GM12875 (cell line): Measurements from ENCODE around the gene DMGDH.

ENCODE experiments used
- H3K4me3 ChIP-seq: one replicate; pipeline ENCODE4 v1.5.1; 2011; ENCODE audit warnings: low read depth, low read length, control low read depth
- TF ChIP-seq, protein P1 (sequence below): IDR thresholded peaks from 2 replicates; pipeline ENCODE4 v1.5.1; 2011; ENCODE audit warnings: low read depth, mild to moderate bottlenecking, control low read depth, inconsistent platforms, low read length, moderate library complexity, borderline replicate concordance; ENCODE audit not compliant: insufficient read depth

DMGDH gene

DNA sequence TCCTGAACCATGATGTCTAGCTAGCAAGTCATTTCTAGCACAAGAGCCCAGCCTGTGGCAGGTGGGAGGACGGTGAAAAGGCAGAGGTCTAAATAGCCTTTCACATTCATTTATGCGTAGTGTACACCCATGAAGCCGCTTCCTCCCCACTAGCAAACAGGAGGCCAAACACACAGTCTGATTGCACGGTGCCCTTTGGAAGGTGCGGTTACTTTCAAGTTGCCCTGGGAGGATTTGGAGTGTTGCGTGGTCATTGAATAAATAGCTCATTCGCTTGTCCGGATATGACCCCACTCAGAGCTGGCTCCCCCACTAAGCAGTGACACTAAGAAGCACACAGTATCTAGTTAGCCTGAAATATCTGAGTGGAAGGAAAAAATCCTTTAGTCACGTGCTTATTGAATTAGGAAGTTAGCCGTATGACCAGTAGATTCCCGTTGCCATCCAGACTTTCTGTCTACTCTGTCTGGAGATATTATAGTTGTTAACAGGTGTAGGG is 83.7 kb downstream of the DMGDH start:
- H3K4me3 ChIP-seq = peak overlapping the region; percentile 97
- TF ChIP-seq, protein P1, sequence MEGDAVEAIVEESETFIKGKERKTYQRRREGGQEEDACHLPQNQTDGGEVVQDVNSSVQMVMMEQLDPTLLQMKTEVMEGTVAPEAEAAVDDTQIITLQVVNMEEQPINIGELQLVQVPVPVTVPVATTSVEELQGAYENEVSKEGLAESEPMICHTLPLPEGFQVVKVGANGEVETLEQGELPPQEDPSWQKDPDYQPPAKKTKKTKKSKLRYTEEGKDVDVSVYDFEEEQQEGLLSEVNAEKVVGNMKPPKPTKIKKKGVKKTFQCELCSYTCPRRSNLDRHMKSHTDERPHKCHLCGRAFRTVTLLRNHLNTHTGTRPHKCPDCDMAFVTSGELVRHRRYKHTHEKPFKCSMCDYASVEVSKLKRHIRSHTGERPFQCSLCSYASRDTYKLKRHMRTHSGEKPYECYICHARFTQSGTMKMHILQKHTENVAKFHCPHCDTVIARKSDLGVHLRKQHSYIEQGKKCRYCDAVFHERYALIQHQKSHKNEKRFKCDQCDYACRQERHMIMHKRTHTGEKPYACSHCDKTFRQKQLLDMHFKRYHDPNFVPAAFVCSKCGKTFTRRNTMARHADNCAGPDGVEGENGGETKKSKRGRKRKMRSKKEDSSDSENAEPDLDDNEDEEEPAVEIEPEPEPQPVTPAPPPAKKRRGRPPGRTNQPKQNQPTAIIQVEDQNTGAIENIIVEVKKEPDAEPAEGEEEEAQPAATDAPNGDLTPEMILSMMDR = no peak

DNA sequence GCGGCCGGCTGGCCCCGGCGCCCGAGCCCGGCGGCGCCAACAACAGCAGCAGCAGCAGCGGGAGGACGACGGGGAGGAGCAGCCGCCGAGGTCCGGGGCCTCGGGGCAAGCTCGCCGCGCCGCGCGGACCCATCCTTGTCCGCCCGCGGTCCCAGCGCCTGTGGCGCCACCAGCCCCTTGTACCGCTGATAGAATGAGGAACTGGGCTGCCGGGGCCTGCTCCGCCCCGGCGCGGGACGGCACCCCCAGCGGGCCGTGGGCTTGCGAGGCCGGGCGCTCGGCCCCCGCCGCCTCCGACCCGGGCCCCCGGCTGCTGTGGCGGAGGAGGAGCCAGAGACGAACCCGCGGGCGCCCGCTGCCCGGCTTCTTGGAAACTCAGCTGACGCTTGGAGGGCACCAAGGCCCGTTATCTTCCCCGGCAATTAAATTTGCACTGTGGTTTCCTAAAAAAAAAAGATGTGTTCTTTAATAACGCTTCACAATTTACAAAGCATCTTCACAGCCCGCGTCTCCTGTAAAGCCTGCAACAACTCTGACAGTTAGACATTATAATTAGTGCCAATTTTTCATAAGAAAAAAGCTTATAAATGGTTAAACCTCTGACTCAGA is 84.3 kb downstream of the DMGDH start, which contains the start of gene ARSB:
ARSB (minus strand) TSS at position 195 of the 609 bp plus-strand sequence; CDS start at position 133, 62 bp downstream.
- H3K4me3 ChIP-seq = peak within 1 kb of the TSS; percentile 97
- TF ChIP-seq, protein P1 = no peak

DNA sequence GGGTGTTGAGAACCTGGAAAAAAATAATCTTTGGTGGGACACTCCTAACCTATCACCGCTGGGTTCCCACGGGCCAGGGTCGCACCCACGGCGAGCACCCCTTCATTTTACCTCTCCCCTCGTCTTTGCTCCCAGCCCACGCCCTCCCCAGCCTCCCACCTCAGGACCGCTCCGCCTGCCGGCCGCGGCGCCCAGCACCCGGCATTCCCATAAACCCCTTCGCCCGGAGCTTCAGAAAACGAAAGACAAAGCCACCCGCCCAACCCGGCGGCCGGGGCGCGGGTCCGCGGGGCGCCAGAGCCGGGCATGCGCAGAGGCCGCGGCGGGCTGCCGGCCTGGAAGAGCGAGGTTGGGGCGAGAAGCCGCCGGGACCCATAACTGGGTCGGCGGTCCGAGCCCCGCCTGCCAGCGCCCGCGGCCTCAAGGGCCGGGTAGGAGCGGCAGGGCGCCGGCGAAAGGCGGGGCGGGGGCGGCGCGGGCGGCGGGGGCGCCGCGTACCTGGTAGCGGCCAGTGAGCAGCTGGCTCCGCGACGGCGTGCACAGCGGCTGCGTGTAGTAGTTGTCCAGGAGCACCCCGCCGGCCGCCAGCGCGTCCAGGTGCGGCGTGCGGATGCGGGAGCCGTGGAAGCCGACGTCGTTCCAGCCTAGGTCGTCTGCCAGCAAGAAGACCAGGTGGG is 84.9 kb downstream of the DMGDH start:
- TF ChIP-seq, protein P1 = 0 out of 2 replicates have a peak, but pooled peaks have one; percentile 26

DNA sequence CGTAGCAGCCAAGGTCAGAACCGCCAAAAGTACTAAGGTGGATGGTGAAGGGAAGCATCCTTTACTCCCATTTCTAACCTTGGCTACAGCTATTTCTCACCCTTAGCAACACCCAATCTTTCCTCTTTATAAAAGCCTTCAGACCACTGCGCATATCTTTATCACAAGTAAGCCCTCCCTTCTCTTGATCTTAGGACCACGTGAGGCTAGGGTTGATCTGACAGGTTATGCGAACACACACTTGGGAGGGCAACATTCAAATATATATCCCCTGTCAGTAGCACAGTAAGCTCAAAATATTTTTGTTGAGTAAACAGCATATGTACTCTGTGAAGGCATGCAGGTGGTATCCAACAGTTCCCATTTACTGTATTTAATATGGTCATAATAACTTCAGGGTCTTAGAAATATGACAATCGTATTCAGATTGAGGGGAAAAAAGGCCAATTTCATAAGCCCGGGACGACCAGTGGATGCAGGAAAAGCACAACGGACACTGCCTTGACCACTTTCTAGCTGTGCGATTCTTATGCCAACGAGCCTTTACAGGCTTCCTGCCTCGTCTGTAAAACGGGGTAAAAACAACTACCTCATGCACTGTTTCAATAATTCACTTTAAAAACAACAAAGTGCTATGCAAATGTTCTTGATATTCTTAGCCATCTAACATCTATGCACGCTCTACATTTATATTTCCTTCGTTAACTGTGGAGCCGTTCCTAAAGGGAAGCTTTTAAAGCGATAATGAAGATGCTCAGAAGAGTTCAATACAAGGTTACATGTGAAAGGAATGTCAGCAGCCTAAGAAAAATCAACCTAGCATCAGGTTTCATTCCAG is 85.7 kb downstream of the DMGDH start:
- TF ChIP-seq, protein P1 = no peak
- H3K4me3 ChIP-seq = peak overlapping the region; percentile 97

More for the DNA sequence above, 84.9 kb downstream of the DMGDH start:
- peak overlapping the region; percentile 97 for H3K4me3 ChIP-seq

DNA sequence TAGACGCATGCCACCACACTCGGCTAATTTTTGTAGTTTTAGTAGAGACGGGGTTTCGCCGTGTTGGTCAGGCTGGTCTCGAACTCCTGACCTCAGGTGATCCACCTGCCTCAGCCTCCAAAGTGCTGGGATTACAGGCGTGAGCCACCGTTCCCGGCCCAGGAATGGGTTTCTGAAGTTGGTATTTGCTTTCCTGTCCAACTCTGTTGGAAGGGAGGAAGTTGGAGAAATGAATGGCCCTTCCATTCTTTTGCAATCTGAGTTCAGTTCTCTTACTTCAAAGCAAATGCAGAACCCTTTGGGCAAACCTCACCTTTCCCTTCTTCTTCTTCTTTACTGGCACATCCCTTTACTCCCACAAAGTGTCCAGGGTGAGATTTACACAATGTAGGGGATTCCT is 86.3 kb downstream of the DMGDH start:
- H3K4me3 ChIP-seq = peak overlapping the region; percentile 97

DNA sequence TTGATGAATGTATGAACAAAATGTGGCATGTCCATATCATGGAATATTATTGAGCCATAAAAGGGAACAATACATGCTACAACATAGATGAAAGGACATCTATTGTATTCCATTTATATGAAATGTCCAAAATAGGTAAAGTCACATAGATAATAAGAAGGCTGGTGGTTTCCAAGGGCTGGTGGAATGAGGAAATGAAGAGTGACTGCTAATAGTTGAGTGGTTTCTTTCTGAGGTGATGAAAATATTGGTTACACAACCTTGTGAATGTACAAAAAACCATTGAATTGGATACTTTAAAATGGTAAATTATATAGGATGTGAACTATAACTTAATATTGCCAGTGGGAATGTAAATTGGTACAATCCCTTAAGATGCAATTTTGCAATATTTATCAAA is 89.6 kb downstream of the DMGDH start:
- TF ChIP-seq, protein P1 = no peak
- H3K4me3 ChIP-seq = no peak overlapping the region

DNA sequence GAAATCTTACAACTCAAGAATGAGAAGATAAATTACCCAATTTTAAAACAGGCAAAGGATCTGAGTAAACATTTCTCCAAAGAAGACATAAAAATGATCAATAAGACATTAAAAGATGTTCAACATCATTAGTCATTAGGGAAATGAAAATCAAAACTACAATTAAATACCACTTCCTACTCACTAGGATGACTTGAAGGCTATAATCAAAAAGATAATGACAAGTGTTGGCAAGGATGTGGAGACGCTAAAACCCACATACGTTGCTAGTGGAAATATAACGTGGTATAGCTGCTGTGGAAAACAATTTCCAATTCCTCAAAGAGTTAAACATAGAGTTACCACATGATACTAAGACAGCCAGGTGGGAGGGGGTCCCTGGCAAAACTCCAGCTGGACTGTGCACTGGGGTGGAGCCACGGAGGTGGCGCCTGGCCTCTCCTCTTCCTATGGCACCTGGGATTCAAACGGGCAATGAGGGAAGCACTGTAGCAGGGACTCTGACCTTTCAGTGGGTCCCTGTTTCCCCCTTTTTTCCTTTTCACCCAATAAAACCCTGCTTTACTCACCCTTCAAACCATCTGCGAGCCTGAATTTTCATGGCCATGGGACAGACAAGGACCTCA is 90.2 kb downstream of the DMGDH start:
- TF ChIP-seq, protein P1 = no peak
- no peak overlapping the region for H3K4me3 ChIP-seq
